HG02759 (cell line): ENCODE results near the gene ITPKB.
A peak's percentile ranks its signal among the peaks of the same experiment; 100 is the strongest.

Source experiments
- ATAC-seq: cut with Tn5 transposase; IDR thresholded peaks from one replicate; pipeline ENCODE4 v1.9.1; 2021; ENCODE audit warnings: mild to moderate bottlenecking, moderate library complexity; ENCODE audit not compliant: unreplicated experiment

ITPKB gene

DNA sequence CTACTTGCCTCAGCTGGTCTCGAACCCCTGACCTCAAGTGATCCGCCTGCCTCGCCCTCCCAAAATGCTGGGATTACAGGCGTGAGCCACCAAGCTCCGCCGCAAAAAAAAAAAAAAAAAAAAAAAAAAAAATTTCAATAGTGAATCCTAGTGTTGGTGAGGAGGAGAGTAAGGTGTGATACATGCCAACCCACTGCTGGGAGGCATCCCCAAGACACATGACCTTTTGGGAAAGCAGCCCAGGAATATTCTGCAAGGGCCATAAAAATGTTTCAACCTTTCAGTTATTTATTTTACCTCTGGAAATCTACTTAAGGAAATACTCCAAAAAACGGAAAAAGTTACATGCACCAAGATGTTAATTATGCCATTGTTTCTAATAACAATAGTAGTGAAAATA lies 69.0 kb downstream of the ITPKB start:
- ATAC-seq: no peak

DNA sequence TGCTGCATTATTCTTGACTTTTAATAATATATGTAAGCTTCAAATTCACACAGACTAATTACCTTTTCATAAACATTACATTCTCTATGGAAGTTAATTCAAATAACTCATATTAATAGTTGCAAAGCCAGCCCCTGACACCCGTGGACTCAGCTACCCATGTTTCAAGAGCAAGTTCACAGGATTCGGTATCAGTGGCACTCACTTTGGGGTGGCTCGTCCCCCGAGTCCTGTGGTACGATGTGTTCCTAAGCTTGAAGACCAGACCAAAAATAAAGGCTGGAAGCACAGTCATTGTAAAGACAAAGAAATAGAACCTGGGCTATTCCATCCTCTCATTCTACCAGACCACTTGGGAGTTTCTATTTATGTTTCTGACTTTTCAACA lies 70.9 kb downstream of the ITPKB start:
- no peak for ATAC-seq

- ATAC-seq: no peak
Measured at GRCh38 chr1:226666692-226667091, 72.4 kb downstream of the ITPKB start.

GRCh38 chr1:226666164-226666506 lies 72.9 kb downstream of the ITPKB start:
- no peak for ATAC-seq

DNA sequence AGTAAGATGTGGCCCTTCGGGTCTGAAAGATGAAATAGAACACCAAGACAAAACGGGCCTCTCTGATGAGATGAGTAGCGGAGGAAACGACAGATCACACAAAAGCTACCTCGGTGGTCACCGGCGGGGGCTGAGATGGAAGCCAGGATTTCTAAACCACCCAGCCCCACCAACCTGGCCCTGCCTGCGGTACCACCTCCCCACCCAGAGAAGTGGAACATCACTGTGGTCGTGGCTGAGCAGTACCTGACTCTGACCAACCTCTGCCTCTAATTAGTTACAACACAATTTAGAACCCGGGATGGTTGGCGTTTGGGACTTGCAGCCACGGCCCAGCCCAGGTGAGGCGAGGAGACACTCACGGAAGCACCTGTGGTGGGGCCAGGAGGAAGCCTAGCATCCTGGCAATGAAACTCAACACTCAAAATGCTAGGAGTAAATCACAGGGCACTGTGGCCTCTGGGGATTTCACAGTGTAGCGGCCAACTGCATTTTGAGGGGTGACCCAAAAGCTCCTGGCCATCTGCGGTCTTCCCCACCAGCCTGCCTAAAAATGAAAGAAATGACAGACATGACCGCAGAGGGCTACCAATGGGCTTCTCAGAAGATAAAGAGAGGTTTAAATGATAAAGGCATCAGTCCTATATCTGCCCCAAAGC lies 73.4 kb downstream of the ITPKB start:
- no peak for ATAC-seq

GRCh38 chr1:226664413-226665101 lies 74.5 kb downstream of the ITPKB start:
- no peak for ATAC-seq

GRCh38 chr1:226663327-226663704 lies 75.8 kb downstream of the ITPKB start:
- no peak for ATAC-seq

- peak; percentile 95 for ATAC-seq
Measured at GRCh38 chr1:226662642-226663326, 76.3 kb downstream of the ITPKB start.

DNA sequence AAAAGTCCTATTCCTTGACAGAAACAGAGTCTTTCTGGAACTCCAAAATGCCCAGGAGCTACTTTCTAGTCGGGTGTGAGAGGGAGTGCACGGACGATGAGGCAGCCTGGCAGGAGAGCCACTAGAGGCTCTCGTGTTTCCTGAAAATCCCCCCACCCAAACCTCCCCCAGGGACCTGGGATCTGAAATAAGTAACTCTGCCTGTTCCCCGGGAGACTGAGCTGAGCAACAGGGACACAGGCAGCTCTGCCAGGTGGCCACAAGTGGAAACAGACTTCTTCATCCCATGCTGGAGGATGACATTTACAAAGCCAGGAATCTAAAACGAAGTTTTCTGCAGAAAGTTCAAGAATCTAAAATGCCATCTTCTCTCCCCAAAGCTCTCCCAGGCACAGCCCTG lies 77.1 kb downstream of the ITPKB start:
- ATAC-seq: no peak

DNA sequence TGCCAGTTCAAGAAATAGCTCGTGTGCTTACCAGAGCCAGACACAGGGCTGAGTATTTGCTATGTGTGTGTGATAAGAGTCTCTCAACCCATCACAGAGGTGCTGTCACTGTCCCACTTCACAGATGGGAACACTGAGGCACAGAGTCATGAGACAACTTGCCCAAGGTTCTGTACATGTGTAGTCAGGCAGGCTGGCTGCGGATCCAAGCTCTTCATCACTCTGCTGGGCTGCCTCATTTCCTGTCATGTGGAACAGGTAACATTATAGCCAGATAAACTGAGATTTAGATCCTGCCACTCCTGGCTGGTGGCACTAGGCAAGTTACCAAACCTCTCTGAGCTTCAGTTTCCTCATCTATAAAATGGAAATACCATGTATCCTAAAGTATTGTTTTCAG lies 77.8 kb downstream of the ITPKB start:
- no peak for ATAC-seq

- no peak for ATAC-seq
Measured at GRCh38 chr1:226660410-226661182, 78.5 kb downstream of the ITPKB start.

DNA sequence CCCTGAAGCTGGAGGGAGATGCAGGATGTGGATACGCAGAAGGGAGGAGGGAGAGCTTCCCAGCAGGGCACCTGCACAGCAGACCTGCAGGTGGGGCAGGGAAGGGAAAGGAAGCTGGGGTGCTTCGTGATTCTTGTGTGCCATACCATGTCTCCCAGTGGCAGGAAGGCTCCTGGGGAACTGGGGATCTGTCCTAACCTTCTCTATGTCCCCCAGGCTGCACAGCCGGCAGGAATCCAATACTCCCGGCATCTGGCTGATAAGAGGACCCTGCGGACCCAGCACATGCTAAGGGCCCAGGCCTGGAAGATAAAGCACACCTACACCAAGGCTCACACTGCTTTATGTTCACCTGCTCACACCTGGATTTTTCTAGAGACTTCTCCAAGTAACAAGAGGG lies 79.4 kb downstream of the ITPKB start:
- ATAC-seq: no peak

DNA sequence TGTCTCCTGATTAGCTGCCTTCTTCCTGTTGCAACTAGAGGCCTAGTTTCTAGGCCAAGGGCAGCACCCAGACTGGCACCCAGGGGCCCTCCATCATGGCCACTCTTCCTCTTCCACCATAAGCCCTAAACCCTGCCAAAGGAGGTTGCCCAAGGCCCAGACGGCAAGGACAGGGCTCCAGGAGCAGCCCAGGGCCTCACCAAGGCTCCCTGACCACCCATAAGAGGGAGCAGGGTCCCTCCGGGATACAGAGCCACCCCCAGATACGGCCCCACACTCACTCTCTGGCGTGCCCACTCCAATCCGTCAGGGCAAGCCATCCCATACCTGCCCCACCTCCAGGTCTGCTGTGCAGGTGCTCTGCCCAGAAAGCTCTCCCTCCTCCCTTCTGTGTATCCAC lies 79.9 kb downstream of the ITPKB start:
- no peak for ATAC-seq

- no peak for ATAC-seq
Measured at GRCh38 chr1:226658546-226659125, 80.4 kb downstream of the ITPKB start.

DNA sequence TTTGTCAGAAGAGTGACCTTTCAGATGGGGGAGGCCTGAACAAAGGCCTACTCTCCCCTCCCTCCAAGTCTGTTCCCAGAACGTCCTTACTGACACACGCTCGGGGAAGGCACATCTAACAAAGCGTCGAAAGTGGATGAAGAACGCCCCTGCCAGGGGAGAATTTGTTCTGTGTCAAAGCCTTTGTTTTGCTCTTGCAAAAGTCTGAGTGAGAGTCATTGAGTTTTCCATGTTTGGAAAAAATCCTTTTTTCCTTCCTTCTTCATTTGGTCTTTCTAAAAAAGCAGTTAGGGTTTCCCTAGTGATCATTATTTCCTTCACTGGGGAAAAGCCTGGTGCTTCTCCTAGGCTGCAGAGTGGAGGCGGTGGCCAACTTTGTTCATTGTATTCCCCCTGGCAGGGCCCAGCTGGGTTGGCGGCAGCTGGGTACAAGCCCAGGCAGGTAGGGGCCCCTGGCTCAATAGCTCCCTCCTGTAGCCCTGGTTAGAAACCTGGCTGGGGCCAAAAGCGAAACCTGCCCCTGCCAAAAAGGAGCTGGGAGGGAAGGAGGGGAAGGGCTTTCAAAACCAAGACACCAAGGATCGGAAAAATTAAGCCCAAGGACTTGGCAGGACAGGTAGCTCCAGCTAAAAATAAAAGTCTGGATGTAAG lies 81.1 kb downstream of the ITPKB start:
- no peak for ATAC-seq

- no peak for ATAC-seq
Measured at GRCh38 chr1:226656601-226657277, 82.3 kb downstream of the ITPKB start.

DNA sequence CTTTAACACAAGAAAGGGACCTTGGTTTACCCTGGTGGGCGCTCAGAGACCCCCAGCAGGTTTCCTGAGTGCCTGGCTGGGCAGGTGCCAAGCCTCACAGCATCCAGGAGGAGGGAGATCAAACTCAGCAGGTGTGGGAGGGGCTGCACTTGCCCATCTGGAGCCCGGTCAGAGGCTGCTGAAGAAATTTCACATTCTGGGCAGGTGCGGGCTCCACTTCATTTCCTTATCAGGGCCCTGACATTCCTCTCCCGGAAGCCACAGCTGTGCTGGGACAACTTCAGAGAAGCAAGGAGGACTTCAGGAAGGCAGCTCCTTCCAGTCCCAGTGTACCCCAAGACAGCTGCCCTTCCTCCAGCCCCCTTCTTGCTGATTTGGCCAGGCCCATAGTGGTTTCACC lies 82.9 kb downstream of the ITPKB start:
- ATAC-seq: no peak

GRCh38 chr1:226655251-226656163 lies 83.6 kb downstream of the ITPKB start:
- no peak for ATAC-seq

- no peak for ATAC-seq
Measured at GRCh38 chr1:226654668-226655055, 84.4 kb downstream of the ITPKB start.
